ENCODE measurements around the gene KAT2B.
"Not testable (repeated sequence)": the region's sequence is repeated elsewhere in the genome, so short reads cannot be mapped to it uniquely, and the experiment has no call there.

Gene KAT2B

GRCh38 chr3:20042331-20042730, 2.1 kb downstream of the KAT2B start:
- peak; percentile 21 for DNase-seq

GRCh38 chr3:20043396-20043795, 3.1 kb downstream of the KAT2B start:
- peak; percentile 10 for DNase-seq

GRCh38 chr3:20043825-20044224, 3.6 kb downstream of the KAT2B start:
- DNase-seq = no peak

GRCh38 chr3:20045141-20045540, 4.9 kb downstream of the KAT2B start:
- DNase-seq = not testable (repeated sequence)

GRCh38 chr3:20046556-20046955, 6.3 kb downstream of the KAT2B start:
- no peak for DNase-seq

- no peak for DNase-seq
Observed at GRCh38 chr3:20047341-20047779, 7.1 kb downstream of the KAT2B start.

GRCh38 chr3:20047976-20048883, 8.0 kb downstream of the KAT2B start:
- no peak for DNase-seq

GRCh38 chr3:20051123-20051806, 11.0 kb downstream of the KAT2B start:
- no peak for DNase-seq

GRCh38 chr3:20052851-20053250, 12.6 kb downstream of the KAT2B start:
- no peak for DNase-seq

- DNase-seq = peak; percentile 84
Observed at GRCh38 chr3:20054549-20054987, 14.3 kb downstream of the KAT2B start.

- peak; percentile 77 for DNase-seq
Observed at GRCh38 chr3:20055020-20055775, 15.0 kb downstream of the KAT2B start.

GRCh38 chr3:20055842-20056241, 15.6 kb downstream of the KAT2B start:
- DNase-seq = no peak

- DNase-seq = no peak
Observed at GRCh38 chr3:20056725-20057611, 16.7 kb downstream of the KAT2B start.

- peak; percentile 34 for DNase-seq
Observed at GRCh38 chr3:20057612-20058180, 17.4 kb downstream of the KAT2B start.

- DNase-seq = no peak
Observed at GRCh38 chr3:20059929-20060328, 19.7 kb downstream of the KAT2B start.

GRCh38 chr3:20060974-20061685, 20.9 kb downstream of the KAT2B start:
- no peak for DNase-seq

GRCh38 chr3:20062996-20063395, 22.8 kb downstream of the KAT2B start:
- DNase-seq = no peak

- no peak for DNase-seq
Observed at GRCh38 chr3:20064387-20064786, 24.1 kb downstream of the KAT2B start.

GRCh38 chr3:20064796-20065564, 24.7 kb downstream of the KAT2B start:
- peak; percentile 80 for DNase-seq

- no peak for DNase-seq
Observed at GRCh38 chr3:20066079-20066478, 25.8 kb downstream of the KAT2B start.
